HS-27A (cell line): ENCODE results near the gene TMPRSS4.

ENCODE experiments used
- DNase-seq: peaks from one replicate; pipeline ENCODE4 v3.0.0-alpha.2; 2012; ENCODE audit warnings: low read depth, missing footprints

TMPRSS4 gene

GRCh38 chr11:118135051-118135795, 58.3 kb downstream of the TMPRSS4 start:
- DNase-seq, result no peak

DNA sequence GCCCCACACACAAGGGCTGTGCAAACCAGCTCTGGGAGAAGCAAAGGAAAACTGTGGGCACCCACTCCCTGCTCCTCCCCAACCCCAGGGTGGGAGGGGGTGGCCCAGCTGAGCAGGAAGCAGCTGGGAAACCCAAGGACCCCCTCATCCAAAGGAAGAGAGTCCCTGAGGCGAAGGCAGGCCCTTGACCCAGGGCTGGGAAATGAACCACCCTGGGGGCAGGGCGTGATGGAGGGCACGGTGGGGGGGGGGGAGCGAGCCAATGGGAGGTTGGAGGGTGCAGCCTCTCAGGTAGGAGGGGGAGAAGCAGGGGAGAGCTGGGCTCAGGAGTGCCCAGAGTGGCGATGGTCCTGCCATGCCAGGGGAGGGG, 58.9 kb downstream of the TMPRSS4 start:
- DNase-seq, result no peak

DNA sequence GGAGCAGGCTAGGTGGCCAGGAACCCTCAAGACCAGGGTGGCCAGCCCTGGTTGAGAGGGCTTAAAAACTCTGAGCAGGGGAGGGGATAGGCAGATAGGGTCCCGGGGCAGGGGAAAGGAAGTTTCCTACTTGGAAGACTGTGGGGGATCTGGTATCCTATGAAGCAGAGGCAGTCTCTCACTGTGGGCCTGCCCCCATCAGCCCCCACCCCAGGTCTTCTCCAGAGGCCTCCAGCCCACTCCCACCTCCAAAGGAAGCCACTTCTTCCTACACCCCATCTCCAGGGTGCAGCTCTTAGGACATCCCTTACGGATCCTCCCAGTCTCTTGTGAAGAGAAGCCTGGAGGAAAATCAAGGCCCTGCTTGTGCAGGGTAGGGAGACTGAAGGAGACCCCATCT, 59.5 kb downstream of the TMPRSS4 start:
- DNase-seq, result no peak

DNA sequence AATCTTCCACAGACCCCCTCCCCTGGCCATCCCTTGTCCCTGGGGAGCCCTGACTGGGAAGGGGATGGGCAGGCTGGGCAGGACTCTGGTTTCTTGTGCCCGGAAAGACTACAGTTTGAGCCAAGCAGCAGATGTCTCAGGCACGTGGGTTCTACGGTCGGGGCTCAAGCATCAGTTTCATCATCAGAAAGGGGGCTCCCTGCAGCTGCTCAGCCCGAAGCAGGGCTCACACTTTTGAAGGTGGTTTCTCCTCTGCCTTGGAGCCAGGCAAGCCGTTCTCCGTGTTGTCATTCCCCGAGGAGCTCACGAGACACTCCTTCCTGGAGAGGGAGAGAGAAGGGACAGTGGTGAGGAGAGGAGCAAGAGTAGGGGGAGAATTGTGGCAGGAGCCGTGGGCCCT, 59.9 kb downstream of the TMPRSS4 start:
- DNase-seq, result no peak

DNA sequence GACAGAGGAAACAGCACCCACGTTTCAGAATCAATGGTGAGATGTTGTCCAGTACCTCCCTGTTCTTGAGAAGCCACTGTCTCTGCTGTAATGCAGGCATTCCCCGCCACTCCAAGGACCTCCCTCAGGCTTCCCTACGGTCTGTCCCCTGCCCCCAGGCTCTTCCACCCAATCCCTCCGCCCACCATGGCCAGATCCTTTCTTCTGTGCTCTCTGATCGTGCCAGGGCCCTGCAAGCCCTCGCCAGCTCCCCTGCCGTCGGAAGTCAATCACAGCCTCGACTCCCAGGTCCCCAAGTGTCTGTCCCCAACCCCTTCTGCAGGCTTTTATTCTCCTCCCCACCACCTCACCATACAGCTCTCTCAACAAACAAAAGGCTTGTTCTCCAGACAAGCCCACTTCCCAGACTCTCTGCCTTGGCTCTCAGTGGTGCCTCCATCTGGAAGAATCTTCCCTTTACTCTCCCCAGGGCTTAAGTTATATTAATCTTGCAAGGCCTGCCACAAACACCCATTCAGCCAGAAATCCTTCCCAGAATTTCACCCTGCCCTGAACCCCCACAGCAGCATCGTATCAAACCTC, 62.1 kb downstream of the TMPRSS4 start:
- DNase-seq, result no peak

GRCh38 chr11:118139578-118139977, 62.7 kb downstream of the TMPRSS4 start:
- no peak for DNase-seq

DNA sequence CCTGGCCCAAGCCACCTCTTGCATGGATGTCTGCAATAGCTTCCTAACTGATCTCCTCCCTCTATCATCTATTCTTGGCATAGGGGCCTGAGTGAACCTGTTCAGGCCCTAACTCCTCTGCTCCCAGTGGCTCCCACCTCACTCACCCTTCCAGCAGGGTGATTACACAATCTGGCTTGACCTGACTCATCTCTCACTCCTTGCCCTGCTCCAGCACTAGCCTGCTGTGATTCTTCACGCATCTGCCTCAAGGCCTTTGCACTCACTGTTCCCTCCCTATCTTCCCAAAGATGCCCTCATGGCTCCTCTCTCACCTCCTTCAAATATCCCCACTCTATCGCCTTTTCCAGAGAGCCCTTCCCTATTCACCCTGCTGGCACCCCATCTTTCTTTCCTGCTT, 65.2 kb downstream of the TMPRSS4 start:
- no peak for DNase-seq

DNA sequence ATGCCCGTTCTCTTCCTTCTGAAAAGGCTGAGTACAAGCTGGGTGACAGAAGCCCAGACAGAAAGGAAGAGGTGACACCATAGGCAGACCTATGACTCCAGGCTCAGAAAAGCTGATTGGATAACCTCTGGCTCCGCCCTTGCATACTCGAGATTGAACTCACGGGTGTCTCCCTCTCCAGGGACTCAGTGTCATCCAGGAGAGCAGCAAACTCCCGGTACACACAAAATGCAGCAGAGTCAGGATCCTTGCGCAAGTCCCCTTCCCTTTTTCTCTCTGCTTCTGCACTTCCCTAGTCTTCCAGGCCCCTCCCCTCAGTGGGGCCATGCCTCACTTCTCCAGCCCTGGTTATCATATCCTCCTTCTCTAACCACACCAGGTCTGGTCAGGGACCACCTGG, 65.9 kb downstream of the TMPRSS4 start:
- DNase-seq, result no peak

DNA sequence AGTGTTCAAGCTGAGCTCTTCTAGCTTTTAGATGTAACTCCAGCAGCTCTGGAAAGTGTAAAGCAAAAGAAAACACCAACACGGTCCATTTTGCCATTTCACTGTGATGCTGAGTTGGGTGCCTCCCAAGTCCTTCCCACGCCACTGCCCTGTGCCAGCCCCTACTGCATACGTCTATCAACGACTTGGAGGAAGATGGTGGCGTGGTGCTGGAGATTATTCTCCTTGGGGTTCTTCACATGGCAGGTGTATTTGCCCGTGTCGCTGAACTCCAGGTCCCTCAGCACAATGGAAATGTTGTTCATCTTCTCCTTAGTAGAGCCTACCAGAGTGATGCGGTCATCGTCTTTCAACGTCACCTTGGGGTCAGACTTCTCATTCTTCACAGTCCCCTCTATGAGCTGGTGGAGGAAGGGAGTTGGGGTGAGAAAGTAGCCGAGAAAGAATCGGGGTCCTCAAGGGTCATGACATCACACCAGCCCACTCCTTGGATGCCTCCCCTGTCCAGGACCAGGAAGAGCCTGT, 66.8 kb downstream of the TMPRSS4 start:
- DNase-seq, result no peak

DNA sequence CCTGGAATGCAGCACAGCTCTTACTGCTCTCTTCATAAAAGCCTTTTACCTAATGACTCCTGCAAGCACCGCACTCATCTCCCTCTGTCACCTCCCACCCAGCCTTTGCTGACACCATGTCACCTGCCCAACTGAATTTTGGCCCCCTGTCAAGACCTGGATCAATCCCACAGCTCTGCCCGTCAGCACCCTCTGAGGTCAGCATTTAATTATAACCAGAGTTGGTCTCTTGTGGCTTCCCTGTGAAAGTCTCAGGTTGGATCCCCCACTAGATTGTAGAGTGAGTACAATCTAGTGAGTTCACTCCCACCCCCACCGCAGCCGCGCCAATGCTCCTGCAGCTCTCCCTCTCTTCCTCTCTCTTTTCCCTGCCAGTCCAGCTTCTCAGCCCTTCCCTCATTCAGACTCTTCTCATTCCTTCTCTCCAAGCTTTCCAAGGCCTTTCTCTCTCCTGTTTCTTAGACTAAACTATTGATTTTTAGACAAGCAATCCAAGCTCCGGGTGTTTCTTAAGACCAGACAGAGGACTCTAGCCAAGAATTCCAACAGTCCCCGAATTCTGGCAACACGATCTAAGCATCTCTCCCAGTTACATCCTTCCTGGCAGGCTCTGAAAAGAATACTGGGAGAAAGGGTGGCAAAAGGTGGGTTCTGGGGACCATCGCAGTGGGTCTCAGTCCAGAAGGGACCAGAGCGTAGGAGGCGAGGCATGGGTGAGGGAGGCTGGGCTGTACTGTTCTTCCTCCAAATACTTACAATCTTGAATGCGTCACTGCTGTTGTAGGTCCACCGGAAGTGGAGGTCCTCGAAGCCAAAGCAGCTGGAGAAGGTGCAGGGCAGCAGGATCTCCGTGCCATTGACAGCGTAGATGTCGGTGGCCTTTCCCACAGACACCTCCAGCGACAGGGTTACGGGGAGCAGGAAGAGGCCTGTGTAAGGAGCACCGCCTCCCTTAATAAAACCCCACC, 67.7 kb downstream of the TMPRSS4 start:
- no peak for DNase-seq

- DNase-seq, result no peak
Measured at GRCh38 chr11:118145285-118146227, 68.7 kb downstream of the TMPRSS4 start.

DNA sequence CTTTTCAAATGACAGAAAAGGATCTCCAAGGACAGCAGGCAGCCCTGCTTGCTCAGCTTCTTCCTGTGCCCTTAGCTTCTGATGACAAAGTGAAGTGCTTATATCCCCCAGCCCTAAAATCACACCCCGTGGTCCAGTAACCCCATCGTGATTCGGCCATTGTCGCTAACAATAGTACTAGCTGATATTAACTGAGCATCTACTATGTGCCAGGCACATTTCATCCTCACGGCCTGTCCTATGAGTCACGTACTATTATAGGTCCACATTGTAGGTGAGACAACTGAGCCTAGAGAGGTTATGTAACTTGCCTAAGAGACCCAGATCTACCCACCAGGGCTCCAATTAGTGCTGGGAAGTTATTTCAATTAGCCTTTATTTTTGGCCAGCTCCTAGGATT, 69.7 kb downstream of the TMPRSS4 start:
- no peak for DNase-seq

GRCh38 chr11:118147502-118147901, 70.6 kb downstream of the TMPRSS4 start:
- no peak for DNase-seq

- no peak for DNase-seq
Measured at GRCh38 chr11:118148240-118148639, 71.4 kb downstream of the TMPRSS4 start.

- DNase-seq, result no peak
Measured at GRCh38 chr11:118148856-118149255, 72.0 kb downstream of the TMPRSS4 start.

- no peak for DNase-seq
Measured at GRCh38 chr11:118149493-118149892, 72.6 kb downstream of the TMPRSS4 start.

GRCh38 chr11:118151431-118151830, 74.6 kb downstream of the TMPRSS4 start:
- DNase-seq, result no peak

GRCh38 chr11:118152020-118152551, 75.2 kb downstream of the TMPRSS4 start:
- DNase-seq, result no peak

DNA sequence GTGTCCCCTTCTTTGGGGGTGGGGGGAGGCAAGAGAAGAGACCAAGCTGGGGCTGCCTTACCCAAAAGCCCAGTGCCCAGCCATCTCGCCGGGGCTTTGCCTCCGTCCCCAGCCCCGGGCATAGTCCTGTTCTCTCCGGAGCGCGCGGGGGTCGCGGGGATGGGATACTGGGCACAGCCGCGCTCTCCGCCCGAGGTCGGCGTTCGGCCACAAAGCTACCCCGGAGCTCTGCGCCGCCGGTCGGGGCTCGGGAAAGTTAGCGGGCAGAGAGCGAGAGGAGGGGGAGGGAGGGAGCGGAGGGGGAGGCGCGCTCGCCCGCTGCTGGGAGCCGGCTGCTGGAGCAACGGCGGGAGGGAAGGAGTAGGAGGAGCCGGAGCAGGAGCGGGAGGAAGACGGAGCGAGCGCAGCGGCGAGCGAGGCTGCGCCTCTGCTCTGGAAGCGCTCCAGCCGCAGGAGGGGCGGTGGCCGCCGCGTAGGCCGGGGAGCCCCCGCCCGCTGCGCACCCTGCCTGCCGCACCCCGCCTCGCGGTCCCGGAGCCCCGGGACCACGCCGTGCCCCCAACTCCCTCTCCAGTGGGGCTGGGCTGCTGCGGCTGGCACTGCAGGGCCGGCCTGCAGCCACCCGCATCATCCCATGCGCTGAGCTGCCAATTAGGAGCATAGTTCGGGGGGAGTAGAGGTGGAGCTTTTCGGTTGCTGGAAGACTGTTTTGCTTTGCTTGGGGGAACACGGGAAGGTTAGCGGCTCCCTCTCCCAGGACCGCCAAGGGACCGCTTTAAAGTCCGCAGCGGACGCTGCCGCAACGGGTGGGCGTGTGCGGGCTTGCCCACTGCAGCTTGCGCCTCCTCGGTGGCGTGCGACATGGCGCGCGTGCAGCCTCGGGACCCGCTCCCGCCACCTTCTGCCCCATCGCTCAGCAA, 75.9 kb downstream of the TMPRSS4 start, which contains the start of gene SCN4B:
Gene SCN4B, minus strand, starts transcription at position 272 of the 920 bp plus-strand sequence. Its CDS starts 150 bp downstream, at position 122.
- DNase-seq, result no peak

- DNase-seq, result no peak
Measured at GRCh38 chr11:118153516-118153915, 76.6 kb downstream of the TMPRSS4 start.
